NCI-H1092 treated with DMSO at 0.1 percent for 48 hours (cell line): ENCODE results near the gene GUCY1A1.

ENCODE experiments used
- DNase-seq: peaks from one replicate; lab custom pipeline; 2025; lab: John Stamatoyannopoulos, UW

Gene GUCY1A1

DNA sequence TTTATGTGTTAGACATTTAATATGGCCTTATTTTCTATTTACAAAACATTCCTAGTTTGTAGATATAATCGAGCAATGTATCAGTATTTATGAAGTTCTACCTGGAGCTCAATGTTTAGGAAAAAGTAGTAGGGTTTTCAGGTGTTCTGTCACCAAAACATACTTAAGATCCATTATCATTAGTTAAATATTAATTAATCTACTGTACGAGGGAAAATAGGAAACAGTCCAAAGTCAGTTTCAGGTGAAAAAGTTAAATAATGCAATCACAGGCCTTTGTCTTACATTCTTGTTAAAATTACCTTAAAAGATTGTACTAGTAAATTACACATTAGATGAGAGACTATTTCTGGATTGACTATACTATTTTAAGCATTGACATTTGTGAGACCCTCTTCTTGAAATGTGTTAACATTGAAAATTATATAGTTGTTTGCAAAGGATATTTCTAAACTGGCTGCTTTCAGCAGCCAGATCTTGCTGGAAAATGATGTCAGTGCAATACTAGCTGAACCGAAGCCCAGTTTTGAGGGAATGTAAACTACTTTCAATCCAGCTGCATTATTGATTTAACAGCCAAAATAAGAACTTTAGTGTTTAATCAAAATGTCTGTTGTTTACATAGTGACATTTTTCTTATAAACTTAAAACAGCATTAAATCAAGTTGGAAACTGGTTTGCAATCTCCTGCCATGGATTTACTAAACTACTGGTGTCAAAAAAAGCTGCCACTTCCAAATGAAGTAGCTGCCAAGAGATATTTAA is 111.5 kb downstream of the GUCY1A1 start:
- no peak for DNase-seq

DNA sequence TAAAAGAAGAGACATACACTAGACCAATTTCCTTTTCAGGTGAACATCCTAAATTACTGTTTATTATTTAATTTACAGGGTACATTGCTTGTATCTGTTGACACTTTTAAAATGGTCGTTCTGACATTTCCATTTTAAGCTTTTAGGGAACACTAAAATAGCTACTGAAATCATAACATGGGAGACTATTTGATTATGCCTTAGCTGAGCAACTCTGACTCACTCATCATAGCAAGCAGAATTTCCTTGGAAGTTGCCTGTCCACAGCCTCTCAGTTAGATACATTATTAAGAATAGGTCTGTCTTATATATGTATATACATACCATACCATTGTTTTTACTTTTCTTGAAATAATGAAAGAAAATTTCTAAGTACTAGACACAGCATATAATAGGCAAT is 114.1 kb downstream of the GUCY1A1 start:
- DNase-seq: no peak

DNA sequence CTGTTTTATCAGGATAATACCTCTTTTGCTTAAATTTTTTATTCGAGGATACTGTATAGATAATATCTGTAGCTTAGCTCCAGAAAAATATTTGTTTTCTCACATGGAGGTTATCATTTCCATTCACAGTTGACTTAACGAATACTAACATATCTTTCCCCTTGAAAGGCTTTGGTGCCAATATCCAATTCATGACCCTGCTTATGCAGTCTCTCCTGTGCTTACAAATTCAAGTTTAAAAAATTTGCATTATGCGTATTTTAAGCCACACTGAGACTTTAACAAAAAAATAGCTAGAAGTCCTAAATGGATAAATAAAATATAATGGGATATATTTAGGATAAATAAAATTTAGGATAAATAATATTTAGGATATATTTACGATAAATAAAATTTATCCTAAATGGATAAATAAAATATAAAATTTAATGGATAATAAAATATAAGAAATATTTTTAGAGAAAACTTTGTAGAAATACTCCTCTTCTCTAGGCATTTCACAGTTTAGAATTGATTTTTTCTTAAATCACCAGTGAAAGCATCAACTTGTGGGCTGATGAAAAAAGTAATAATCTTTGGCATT is 114.7 kb downstream of the GUCY1A1 start:
- DNase-seq: no peak
